ENCODE data around the gene KRTAP20-4.

KRTAP20-4 gene

GRCh38 chr21:30623362-30623761 lies 2.9 kb downstream of the KRTAP20-4 start:
- H3K4me3 ChIP-seq (ENCODE audit: insufficient read depth, low read length, poor library complexity, severe bottlenecking) = no peak overlapping the region
- no peak overlapping the region for H2AFZ ChIP-seq (ENCODE audit: low read depth, low read length, severe bottlenecking)
- no peaks in the 10 kb centered on the region for H3F3A ChIP-seq (ENCODE audit: insufficient read depth)
- no peak overlapping the region for H3K4me2 ChIP-seq (ENCODE audit: low read depth, low read length, poor library complexity, severe bottlenecking)
- no peaks in the 10 kb centered on the region for H3K79me2 ChIP-seq (ENCODE audit: insufficient read depth, low read length)
- H3K27ac ChIP-seq (ENCODE audit: low read depth, low read length) = no peak overlapping the region
- peaks cover 10% of the 10 kb centered on the region for H3K9me3 ChIP-seq (ENCODE audit: insufficient read depth, low read length)
- no peak overlapping the region for H3K9ac ChIP-seq (ENCODE audit: low read length)
- TF ChIP-seq EZH2phosphoT487 (conservative IDR thresholded peaks at IDR 0.05; ENCODE audit: low read length) = no peak
- no peak for TF ChIP-seq CTCF (IDR thresholded peaks at IDR 0.05; ENCODE audit: insufficient read depth, low read length, poor library complexity, severe bottlenecking)
- no peaks in the 10 kb centered on the region for H4K20me1 ChIP-seq (ENCODE audit: low read depth, low read length)
- no peaks in the 10 kb centered on the region for H3K9me2 ChIP-seq (replicated peaks; ENCODE audit: insufficient read depth, low read length)
- no peaks in the 10 kb centered on the region for H3K36me3 ChIP-seq (ENCODE audit: low read length)
- H3K27me3 ChIP-seq (ENCODE audit: low read length) = no peaks in the 10 kb centered on the region

- Histone ChIP-seq H3K4me2 (ENCODE audit: low read depth, low read length, poor library complexity, severe bottlenecking) (no peak overlapping the region), H3K4me3 (ENCODE audit: insufficient read depth, low read length, poor library complexity, severe bottlenecking) (no peak overlapping the region), H3K9me3 (ENCODE audit: insufficient read depth, low read length) (peaks cover 10% of the 10 kb centered on the region), H3K36me3 (ENCODE audit: low read length) (no peaks in the 10 kb centered on the region), H3K79me2 (ENCODE audit: insufficient read depth, low read length) (no peaks in the 10 kb centered on the region), H3K9me2 (replicated peaks; ENCODE audit: insufficient read depth, low read length) (no peaks in the 10 kb centered on the region), H3K27ac (ENCODE audit: low read depth, low read length) (no peak overlapping the region), H3F3A (ENCODE audit: insufficient read depth) (no peaks in the 10 kb centered on the region), H2AFZ (ENCODE audit: low read depth, low read length, severe bottlenecking) (no peak overlapping the region), H4K20me1 (ENCODE audit: low read depth, low read length) (no peaks in the 10 kb centered on the region), H3K27me3 (ENCODE audit: low read length) (no peaks in the 10 kb centered on the region), H3K9ac (ENCODE audit: low read length) (no peak overlapping the region)
- TF ChIP-seq CTCF (IDR thresholded peaks at IDR 0.05; ENCODE audit: insufficient read depth, low read length, poor library complexity, severe bottlenecking) (no peak), EZH2phosphoT487 (conservative IDR thresholded peaks at IDR 0.05; ENCODE audit: low read length) (no peak)
Observed at GRCh38 chr21:30625449-30626165, 5.2 kb downstream of the KRTAP20-4 start.

GRCh38 chr21:30628109-30628508 lies 7.7 kb downstream of the KRTAP20-4 start:
- Histone ChIP-seq H3K9me3 (ENCODE audit: insufficient read depth, low read length) (peaks cover 10% of the 10 kb centered on the region), H3K9me2 (replicated peaks; ENCODE audit: insufficient read depth, low read length) (no peaks in the 10 kb centered on the region), H3K36me3 (ENCODE audit: low read length) (no peaks in the 10 kb centered on the region), H3K4me3 (ENCODE audit: insufficient read depth, low read length, poor library complexity, severe bottlenecking) (no peak overlapping the region), H2AFZ (ENCODE audit: low read depth, low read length, severe bottlenecking) (no peak overlapping the region), H3K27ac (ENCODE audit: low read depth, low read length) (no peak overlapping the region), H3K79me2 (ENCODE audit: insufficient read depth, low read length) (no peaks in the 10 kb centered on the region), H4K20me1 (ENCODE audit: low read depth, low read length) (no peaks in the 10 kb centered on the region), H3K9ac (ENCODE audit: low read length) (no peak overlapping the region), H3K27me3 (ENCODE audit: low read length) (no peaks in the 10 kb centered on the region), H3F3A (ENCODE audit: insufficient read depth) (no peaks in the 10 kb centered on the region), H3K4me2 (ENCODE audit: low read depth, low read length, poor library complexity, severe bottlenecking) (no peak overlapping the region)
- TF ChIP-seq EZH2phosphoT487 (conservative IDR thresholded peaks at IDR 0.05; ENCODE audit: low read length) (no peak), CTCF (IDR thresholded peaks at IDR 0.05; ENCODE audit: insufficient read depth, low read length, poor library complexity, severe bottlenecking) (no peak)

All from SU-DHL-6 (cell line).